NCI-H524 (cell line): ENCODE data around the gene CEACAM19.
"Not testable (repeated sequence)": the region's sequence is repeated elsewhere in the genome, so short reads cannot be mapped to it uniquely, and the experiment has no call there.

Experiments used
- DNase-seq, 2 experiments: peaks; one replicate each; lab custom pipeline; 2025; lab: John Stamatoyannopoulos, UW

Gene CEACAM19

GRCh38 chr19:44701228-44701627 lies 29.9 kb downstream of the CEACAM19 start:
- DNase-seq, result no peak

- no peak for DNase-seq
Observed at GRCh38 chr19:44702551-44703176, 31.4 kb downstream of the CEACAM19 start.

GRCh38 chr19:44703336-44704078 lies 32.2 kb downstream of the CEACAM19 start:
- DNase-seq, result no peak

DNA sequence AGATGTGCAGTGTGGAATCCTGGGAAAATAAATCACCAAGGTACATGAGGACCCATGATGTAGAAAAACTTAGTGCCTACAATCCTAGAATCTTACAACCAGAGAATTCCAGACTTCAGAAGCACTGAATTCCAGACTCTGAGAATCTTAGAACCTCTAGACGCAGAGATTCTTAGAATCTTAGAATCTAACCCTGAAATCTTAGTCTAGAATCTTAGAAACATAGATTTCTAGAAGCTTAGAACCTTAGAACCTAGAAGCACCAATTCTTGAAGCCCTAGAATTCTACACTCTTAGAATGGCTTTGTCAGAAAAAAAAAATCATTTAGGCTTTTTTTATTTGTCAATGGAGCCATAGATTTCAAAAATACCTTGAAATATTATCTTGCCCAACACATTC lies 33.7 kb downstream of the CEACAM19 start:
- no peak for DNase-seq

DNA sequence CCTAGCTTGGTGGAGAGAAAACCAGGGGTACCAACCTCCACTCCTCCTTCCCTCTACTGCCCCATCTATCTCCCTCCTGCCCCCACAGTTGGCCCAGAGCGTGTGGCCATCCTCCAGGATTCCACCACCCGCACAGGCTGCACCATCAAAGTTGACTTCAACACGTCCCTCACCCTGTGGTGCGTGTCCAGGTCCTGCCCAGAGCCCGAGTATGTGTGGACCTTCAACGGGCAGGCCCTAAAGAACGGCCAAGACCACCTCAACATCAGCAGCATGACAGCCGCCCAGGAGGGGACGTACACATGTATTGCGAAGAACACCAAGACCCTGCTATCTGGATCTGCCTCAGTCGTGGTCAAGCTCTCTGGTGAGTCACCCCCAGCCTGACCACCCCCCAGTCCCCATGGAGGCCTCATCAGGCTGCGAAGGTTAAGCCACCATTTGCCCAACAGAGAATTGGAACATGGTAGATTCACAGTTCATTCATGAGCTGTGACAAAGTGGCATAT lies 34.3 kb downstream of the CEACAM19 start:
- no peak for DNase-seq

- no peak for DNase-seq
Observed at GRCh38 chr19:44706506-44707236, 35.4 kb downstream of the CEACAM19 start.

GRCh38 chr19:44707794-44708193 lies 36.5 kb downstream of the CEACAM19 start:
- DNase-seq, result no peak

DNA sequence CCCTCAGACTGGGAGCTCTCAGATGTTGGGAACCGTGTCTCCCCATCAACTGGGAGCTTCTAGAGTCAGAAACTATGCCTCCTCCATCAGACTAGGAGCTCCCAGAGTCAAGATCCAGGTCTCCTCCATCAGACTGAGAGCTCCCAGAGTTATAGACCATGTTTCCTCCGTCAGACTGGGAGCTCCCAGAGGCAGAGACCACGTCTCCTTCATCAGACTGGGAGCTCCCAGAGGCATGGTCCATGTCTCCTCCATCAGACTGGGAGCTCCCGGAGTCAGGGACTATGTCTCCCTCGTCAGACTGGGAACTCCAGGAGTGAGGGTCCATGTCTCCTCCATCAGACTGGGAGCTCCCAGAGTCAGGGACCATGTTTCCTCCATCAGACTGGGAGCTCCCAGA lies 37.7 kb downstream of the CEACAM19 start:
- no peak for DNase-seq

DNA sequence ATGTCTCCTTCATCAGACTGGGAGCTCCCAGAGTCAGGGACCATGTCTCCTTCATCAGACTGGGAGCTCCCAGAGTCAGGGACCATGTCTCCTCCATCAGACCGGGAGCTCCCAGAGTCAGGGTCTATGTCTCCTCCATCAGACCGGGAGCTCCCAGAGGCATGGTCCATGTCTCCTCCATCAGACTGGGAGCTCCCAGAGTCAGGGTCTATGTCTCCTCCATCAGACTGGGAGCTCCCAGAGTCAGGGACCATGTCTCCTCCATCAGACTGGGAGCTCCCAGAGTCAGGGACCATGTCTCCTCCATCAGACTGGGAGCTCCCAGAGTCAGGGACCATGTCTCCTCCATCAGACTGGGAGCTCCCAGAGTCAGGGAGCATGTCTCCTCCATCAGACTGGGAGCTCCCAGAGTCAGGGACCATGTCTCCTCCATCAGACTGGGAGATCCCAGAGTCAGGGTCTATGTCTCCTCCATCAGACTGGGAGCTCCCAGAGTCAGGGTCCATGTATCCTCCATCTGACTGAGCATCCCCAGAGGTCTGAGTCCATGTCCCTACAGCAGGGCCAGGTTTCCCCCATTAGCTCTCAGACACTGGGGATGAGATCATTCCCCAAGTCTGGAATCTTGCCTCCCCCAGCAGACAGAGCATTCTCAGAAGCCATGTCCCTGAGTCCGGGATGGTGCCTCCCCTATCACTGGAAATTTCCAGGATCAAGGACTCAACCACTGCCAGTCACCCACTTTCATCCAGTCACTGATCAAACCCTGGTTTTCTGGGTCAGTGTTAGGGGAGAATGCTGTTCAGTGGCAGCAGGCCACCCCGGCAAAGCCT lies 38.4 kb downstream of the CEACAM19 start:
- not testable (repeated sequence) for DNase-seq

DNA sequence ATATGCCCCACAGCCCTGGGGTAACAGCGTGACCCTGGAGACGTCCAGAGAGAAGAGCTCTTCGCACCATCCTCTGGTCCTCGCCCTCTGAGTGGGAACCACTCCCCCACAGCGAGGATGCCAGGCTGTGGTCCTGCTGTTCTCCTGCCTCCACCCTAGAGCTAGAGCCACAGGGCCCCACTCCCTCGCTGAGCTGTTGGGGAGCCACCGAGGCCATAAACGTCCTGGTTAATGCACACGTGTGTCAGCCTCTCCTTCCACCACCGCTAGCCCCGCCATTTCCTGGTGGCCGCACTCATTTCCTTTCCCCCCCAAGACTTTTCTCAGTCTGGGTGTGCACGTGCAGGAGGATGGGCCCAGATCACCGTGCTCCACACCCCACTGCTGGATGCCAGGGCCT lies 39.2 kb downstream of the CEACAM19 start:
- DNase-seq, result no peak

DNA sequence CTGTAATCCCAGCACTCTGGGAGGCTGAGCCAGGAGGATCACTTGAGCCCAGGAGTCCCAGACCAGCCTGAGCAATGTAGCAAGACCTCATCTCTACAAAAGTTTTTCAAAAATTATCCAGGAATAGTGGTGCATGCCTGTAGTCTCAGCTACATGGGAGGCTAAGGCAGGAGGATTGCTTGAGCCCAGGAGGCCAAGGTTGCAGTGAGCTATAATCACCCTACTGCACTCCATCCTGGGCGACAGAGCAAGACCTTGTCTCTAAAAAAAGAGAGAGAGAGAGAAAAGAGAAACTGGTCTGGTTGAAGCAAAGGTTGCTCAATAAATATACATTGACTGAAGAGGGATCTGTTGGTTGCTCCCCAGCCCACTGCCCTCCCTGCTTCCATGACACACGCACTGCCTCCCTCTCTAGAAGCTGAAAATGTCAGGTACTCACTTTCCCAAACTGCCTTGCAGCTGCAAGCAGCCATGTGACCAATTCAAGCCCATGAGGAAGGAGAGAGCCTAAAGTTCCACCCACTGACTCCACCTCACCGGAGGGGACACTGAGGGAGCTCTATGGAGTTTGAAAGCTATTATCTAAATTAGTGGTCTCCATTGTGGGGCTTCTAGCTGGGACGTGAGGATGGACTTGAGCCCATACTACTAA lies 41.7 kb downstream of the CEACAM19 start:
- DNase-seq, result peak in 1 of 2 experiments; percentile 4

DNA sequence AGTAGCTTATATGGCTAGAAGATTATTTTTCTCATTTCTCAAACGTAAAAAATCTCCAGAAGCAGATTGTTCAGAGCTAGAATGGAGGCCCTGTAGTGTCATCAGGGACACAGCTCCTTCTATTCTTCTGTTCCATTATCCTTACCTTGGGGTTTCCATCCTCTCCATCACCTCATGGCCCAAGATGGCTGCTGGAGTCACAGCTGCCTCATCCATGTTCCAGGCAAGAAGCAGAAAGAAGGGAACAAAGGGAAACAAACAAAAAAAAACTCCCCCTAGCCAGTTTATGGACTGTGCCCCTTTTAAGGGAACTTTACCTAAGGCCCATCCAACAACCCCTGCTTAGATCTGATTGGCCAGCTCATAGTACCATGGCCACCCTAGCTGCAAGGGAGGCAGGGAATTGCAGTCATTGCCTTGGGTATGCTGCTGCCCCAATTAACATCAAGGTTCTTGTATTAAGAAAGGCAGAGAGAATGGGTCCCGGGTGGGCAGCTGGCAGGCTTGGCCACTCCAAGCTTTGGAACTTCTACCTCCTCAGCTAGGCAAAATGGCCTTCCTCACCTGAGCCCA lies 43.4 kb downstream of the CEACAM19 start:
- DNase-seq, result no peak

GRCh38 chr19:44717603-44718002 lies 46.3 kb downstream of the CEACAM19 start:
- no peak for DNase-seq

DNA sequence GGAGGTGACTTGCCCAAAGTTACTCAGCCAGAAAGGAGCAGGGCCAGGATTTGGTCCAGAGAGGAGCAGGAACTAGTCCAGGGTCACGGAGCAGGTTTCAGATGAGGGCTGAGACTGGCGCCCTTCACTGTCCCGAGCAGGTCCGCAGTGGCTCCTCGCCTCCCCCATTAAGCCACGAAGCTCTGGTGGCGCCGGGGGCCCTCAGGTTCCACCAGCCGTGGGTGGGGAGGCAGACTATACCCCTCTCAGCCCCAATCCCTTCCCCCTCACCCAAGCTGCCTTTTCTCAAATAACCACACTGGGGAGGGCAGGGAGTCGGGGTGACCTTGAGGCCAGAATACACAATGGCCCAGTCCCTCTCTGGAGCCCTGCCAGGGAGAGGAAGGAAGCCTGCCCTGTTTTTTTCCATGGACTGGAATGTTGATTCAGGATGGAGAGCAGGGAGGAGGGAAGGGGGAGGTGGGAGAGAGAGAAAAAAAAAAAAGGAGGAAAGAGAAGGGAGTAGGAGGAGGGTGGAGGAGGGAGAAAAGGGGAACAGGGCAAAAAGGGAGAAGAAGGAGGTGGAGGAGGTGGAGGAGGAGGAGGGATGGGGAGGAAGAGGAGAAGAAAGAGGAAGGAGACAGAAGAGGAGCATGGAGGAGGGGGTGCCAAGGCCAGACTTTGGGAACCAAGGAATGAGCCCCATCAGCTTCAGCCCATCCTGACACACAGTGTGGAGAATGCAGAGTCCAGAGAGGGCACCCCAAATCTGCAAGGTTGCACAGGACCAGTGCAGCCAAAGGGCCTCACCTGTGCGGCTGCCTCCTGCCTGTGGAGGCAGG lies 47.4 kb downstream of the CEACAM19 start:
- DNase-seq, result no peak

DNA sequence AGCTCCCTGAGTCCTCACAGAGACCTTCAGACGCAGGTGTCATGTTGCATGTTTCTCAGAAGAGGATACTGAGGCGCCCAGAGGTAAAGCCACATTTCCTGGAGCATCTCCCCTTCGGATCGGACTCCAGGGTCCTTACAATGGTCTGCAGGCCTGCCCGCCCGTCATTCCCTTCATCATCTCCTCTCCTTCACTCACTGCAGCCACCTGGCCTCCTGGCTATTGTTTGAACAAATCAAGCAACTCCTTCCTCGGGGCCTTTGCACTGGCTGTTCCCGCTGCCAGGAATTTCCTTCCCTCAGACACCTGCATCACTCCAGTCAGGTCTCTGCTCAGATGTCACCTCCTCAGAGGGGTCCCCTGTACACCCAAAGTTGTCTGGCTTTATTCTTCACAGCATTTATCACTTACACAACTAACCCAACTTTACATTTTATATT lies 48.0 kb downstream of the CEACAM19 start:
- DNase-seq, result no peak

- not testable (repeated sequence) for DNase-seq
Observed at GRCh38 chr19:44720396-44720795, 49.1 kb downstream of the CEACAM19 start.

DNA sequence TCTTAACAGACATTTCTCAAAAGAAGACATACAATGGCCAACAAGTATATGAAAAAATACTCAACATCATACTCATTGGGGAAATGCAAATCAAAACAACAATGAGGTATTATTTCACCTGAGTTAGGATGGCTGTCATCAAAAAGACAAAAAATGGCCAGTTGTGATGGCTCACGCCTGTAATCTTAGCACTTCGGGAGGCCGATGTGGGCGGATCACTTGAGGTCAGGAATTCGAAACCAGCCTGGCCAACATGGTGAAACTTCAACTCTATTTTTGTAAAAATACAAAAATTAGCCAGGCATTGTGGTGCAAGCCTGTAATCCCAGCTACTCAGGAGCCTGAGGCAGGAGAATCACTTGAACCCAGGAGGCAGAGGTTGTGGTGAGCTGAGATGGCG lies 49.7 kb downstream of the CEACAM19 start:
- DNase-seq, result no peak

GRCh38 chr19:44721369-44721768 lies 50.1 kb downstream of the CEACAM19 start:
- not testable (repeated sequence) for DNase-seq

DNA sequence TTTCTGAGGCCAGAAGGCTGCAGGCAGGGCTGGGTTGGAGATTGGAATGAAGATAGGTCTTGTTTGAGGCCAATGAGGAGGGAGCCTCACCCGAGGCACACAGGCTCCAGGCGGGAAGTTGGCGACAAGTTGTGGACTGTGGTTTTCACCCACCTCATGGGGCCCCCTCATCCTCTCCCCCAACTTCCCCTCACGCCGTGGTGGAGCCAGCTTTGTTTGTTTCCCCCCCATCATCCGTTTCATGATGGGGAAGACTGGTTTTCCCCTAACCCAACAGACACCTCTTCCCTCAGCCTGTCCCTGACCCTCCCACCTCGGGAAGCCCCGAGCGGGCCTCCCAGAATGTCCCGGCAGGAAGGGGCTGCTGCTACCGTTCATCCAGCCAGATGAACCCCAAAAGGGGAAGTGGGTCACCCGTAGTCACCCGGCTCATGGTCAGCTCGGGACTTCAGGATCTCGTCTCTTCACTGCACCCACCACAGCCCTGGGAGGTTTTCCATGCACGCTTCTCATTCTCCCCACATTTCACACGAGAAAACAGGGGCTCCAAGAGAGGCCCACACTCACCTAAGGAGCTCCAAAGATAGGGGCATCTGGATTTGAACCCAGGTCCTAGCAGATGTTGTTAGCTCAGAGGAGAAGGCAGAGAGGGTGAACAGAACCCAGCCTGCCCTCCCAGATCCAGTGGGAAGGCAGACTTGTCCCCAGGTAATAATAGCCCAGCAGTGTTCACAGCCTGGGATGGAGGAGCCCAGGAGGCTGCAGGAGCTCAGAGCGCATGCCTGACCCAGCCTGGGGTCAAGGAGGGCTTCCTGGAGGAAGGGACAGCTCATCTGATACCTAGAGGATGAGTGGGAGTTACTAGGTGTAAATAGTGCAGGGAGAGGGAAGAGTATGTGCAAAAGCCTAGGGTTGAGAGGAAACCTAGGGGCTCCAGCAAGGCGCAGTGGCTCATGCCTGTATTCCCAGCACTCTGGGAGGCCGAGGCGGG lies 51.1 kb downstream of the CEACAM19 start:
- no peak for DNase-seq
